Measurements from ENCODE around the gene APOB.

The APOB gene

GRCh38 chr2:21009662-21010225 is 34.1 kb downstream of the APOB start:
- H3K4me3 ChIP-seq (ENCODE audit: low read depth, low read length) = no peak overlapping the region
- in situ Hi-C loops (cut with HindIII; ENCODE audit: low pct_ligation_motif_present, low sequenced_read_pairs) = no loop called here
- DNase-seq = no peak
- no peaks in the 10 kb centered on the region for H3K36me3 ChIP-seq (replicated peaks)
- TF ChIP-seq, protein P1, sequence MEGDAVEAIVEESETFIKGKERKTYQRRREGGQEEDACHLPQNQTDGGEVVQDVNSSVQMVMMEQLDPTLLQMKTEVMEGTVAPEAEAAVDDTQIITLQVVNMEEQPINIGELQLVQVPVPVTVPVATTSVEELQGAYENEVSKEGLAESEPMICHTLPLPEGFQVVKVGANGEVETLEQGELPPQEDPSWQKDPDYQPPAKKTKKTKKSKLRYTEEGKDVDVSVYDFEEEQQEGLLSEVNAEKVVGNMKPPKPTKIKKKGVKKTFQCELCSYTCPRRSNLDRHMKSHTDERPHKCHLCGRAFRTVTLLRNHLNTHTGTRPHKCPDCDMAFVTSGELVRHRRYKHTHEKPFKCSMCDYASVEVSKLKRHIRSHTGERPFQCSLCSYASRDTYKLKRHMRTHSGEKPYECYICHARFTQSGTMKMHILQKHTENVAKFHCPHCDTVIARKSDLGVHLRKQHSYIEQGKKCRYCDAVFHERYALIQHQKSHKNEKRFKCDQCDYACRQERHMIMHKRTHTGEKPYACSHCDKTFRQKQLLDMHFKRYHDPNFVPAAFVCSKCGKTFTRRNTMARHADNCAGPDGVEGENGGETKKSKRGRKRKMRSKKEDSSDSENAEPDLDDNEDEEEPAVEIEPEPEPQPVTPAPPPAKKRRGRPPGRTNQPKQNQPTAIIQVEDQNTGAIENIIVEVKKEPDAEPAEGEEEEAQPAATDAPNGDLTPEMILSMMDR (IDR thresholded peaks at IDR 0.05; ENCODE audit: low read depth, low read length, missing control alignments) = no peak
- no peaks in the 10 kb centered on the region for H3K27me3 ChIP-seq (replicated peaks)
- no peak overlapping the region for H3K27ac ChIP-seq

DNA sequence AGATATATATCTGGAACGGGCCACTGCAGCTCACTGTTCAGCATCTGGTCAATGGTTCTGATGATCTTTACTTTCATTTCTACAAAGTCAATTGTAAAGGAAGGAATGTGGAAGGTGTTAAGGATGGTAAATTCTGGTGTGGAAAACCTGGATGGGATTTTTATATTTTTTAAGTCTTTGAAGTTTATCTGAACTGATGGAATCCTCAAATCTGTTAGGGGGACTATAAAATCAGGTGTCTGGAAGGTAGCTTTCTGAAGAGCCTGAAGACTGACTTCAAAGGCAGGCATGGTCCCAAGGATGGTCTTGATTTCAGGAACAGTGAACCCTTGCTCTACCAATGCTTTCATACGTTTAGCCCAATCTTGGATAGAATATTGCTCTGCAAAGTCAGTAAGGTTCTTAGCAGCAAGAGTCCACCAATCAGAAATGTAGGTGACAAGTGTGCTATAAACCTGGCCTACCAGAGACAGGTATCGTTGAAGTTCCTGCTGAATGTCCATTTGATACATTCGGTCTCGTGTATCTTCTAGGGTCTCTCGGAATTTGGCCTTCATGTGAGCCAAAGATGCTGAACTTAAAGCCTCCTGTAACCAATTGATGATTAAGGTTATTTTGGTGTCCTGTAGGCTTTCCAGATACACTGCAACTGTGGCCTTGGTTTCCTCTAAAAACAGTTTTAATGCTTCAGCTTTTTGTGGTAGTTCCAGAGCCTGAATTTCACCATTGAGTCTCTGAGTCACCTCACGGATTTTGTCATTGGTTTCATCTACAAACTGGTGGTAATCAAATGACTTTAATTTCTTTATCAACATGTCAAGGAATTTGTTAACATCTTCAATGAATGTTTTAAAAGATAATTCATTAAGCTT is 34.8 kb downstream of the APOB start:
- Histone ChIP-seq H3K4me3 (ENCODE audit: low read depth, low read length) (no peak overlapping the region), H3K36me3 (replicated peaks) (no peaks in the 10 kb centered on the region), H3K27ac (no peak overlapping the region), H3K27me3 (replicated peaks) (no peaks in the 10 kb centered on the region)
- DNase-seq = no peak
- in situ Hi-C loops (cut with HindIII; ENCODE audit: low pct_ligation_motif_present, low sequenced_read_pairs) = no loop called here
- TF ChIP-seq, protein P1 (IDR thresholded peaks at IDR 0.05; ENCODE audit: low read depth, low read length, missing control alignments) = no peak

- Histone ChIP-seq H3K27me3 (replicated peaks) (no peaks in the 10 kb centered on the region), H3K4me3 (ENCODE audit: low read depth, low read length) (no peak overlapping the region), H3K27ac (no peak overlapping the region), H3K36me3 (replicated peaks) (no peaks in the 10 kb centered on the region)
- in situ Hi-C loops (cut with HindIII; ENCODE audit: low pct_ligation_motif_present, low sequenced_read_pairs) = no loop called here
- no peak for DNase-seq
- TF ChIP-seq, protein P1 (IDR thresholded peaks at IDR 0.05; ENCODE audit: low read depth, low read length, missing control alignments) = no peak
Measured at GRCh38 chr2:21008014-21008789, 35.7 kb downstream of the APOB start.

DNA sequence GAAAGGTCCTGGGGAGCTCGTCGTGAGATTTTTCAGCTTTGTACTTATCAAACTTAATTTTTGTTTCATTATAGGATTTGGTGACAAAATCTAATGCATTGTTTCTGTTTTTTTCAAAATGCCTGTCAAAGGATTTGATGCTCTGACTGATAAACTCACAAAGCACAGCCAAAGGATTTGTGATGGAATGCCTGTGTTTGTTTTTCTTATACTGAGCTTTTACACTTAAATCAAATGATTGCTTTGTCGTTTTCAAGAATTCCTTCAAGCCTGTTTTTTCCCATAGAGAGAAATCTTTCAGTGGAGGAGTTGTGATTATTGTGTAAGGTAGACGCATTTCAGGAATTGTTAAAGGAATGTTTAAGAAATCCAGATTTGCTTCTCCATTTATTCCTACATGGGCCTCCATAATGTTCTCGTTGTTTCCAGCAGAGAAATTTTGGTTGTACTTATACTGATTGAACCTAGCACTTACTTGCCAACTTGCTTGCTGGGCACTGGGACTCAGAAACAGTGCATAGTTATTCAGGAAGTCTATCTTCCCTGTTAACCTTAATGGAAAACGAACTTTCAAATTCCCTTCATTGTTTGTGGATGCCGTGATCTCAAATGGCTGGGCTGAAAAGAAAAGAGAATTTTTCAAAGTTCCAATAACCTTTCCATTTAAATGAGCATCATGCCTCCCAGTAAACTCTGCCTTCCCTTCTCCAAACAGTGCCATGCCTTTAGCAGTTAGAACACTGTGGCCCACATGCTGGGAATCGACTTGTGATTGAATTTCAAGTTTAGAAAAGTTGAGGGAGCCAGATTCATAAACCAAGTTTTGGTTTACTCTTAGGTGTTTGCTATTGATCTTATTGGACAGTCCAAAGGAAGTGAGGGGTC is 36.5 kb downstream of the APOB start:
- Histone ChIP-seq H3K27me3 (replicated peaks) (no peaks in the 10 kb centered on the region), H3K36me3 (replicated peaks) (no peaks in the 10 kb centered on the region), H3K27ac (no peak overlapping the region), H3K4me3 (ENCODE audit: low read depth, low read length) (no peak overlapping the region)
- no peak for DNase-seq
- TF ChIP-seq, protein P1 (IDR thresholded peaks at IDR 0.05; ENCODE audit: low read depth, low read length, missing control alignments) = no peak
- in situ Hi-C loops (cut with HindIII; ENCODE audit: low pct_ligation_motif_present, low sequenced_read_pairs) = no loop called here

GRCh38 chr2:21006423-21007128 is 37.3 kb downstream of the APOB start:
- Histone ChIP-seq H3K27me3 (replicated peaks) (no peaks in the 10 kb centered on the region), H3K27ac (no peak overlapping the region), H3K4me3 (ENCODE audit: low read depth, low read length) (no peak overlapping the region), H3K36me3 (replicated peaks) (no peaks in the 10 kb centered on the region)
- TF ChIP-seq, protein P1 (IDR thresholded peaks at IDR 0.05; ENCODE audit: low read depth, low read length, missing control alignments) = no peak
- in situ Hi-C loops (cut with HindIII; ENCODE audit: low pct_ligation_motif_present, low sequenced_read_pairs) = no loop called here
- no peak for DNase-seq

Data from brain microvascular endothelial cell (primary cell).